Stimulated activated CD8-positive, alpha-beta memory T cell treated with anti-CD3 and anti-CD28 coated beads, Interleukin-12 subunit alpha, Interleukin-12 subunit beta, amount 100 ng/mL, for 1 hour (primary cell): ENCODE data around the gene ABCE1.

ENCODE experiments used
- DNase-seq: peaks from one replicate; pipeline ENCODE4 v3.0.0-alpha.2; 2020; ENCODE audit warnings: low read depth

ABCE1 gene

DNA sequence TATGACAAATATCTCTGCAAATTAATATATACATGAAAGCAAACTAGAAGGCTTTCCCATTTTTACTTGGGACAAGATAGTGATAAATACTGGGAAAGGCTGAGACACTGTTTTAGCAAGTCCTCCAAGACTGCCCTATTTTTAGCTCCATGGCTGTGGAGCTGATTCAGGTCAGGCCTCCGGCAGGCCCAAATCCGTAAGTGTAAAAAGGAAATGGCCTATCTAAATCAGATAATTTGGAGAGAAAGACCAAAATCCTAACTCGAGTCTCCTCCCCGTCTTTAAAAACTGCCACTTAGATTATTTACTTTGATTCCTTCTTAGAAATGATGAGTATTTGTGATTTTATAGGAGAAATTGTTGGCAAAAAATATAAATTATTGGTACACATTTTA lies 79.4 kb downstream of the ABCE1 start:
- no peak for DNase-seq

DNA sequence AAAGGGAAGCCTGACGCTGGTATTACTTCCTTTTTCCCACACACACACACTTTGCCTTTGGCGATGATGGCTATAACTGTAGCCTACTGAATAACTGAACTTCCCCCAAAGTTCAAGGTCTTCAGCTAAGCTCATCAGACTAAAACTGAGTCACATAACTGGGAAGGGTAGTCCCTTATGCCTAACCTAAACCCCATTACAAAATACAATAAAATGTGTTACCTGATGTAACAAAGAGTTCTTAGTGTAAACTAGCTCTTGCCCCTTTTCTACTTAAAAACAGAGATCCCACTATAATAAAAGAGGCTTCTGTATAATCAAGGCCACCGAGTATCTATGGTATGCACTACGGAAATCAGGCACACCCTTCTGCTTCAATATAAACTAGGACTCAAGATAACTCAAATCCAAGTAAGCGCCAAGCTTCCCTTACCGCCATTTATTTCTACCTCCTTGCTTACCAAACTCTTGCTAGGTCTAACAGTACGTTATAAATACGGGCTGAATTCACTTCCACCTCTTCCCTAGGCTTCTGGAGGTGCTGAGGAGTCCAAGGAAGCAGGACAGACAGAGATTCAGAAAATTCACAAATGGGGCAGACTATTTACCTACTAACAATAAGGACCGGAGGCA lies 79.9 kb downstream of the ABCE1 start:
- no peak for DNase-seq

DNA sequence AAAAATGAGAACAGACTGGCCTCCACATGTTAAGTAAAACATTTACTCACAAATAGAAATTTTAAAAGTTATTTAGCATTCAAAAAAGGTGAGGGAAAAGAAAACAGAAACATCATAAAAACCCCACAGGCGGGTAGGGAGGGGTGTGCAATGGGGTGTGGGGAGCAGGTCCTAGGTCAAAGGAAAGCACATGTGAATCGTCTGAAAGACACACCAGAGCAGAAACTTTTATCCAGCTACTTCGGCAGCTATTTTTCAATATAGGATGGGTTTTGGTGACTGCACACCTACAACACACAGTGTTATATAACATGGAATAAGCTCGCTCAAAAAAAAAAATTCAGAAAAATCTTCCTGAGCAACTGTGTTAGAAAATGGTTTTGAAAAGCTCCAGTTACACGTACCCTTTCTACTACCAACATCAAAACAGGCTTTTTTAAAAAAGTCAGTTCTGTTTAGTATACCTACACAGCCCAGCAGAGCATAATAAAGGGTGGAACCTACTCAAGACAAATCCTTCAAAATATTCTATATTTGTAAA lies 80.7 kb downstream of the ABCE1 start:
- no peak for DNase-seq
